ENCODE results near the gene KRTAP12-3. TPM values are rescaled to one million over a fixed set of nuclear protein-coding genes. Genes with fewer than 3 reads are reported as not detected.

Gene KRTAP12-3
- polyA plus RNA-seq, 3 donors = not detected

DNA sequence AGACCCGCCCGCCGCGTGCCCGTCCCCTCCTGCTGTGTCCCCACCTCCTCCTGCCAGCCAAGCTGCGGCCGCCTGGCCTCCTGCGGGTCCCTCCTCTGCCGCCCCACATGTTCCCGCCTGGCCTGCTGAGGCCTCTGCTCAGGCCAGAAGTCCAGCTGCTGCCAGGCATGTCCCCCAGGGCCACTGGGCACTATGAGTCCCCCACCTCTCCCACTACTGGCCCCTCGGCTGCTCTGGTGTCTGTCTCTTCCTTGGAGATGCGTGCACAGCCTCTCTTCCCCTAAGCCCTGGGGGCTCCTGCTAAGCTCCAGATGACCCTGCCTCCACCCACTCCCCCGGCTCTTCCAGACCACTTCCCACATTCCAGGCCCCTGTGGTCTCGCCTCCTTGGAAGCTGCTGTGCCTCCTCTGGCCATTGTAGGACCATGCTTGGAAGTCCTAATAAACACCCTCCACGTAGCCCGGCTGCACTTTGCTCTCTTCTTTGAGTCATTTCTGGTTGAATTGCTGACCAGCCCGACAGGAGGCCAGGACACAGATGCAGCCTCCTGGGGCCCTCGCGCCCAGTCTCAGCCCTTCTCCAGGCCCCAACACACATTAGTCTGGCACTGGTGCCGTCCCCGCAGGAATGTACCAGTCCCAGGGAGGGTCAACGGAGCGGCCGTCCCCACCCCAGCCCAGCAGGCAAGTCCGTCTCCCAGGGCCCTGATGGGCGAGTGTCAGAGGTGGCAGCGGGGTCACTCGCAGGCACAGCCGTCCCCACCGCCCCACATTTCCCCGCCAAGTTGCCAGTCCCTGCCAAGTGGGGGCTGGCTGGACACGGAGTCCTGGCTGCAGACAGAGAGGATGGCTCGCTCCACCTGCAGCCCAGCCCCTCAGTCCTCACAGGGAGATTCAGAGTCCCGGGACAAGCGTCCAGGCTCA, 40.3 kb downstream of the KRTAP12-3 start:
- DNase-seq = no peak
- intact Hi-C loops (cut with micrococcal nuclease) = no loop called here
- Mint-ChIP-seq H3K27me3 (ENCODE audit: low read depth in 3 of 3) (peaks cover 54 to 86% (median 59%) of the 10 kb centered on the region in 3 donors), H3K27ac (no peak overlapping the region), H3K9me3 (peaks cover 3 to 9% (median 6%) of the 10 kb centered on the region in 7 donors), H3K36me3 (no peaks in the 10 kb centered on the region), H3K4me1 (no peaks in the 10 kb centered on the region), H3K4me3 (peak overlapping the region in 1 of 2 donors; percentile 74)
- Histone ChIP-seq H4K20me1 (ENCODE audit: insufficient read depth, low read length) (no peaks in the 10 kb centered on the region), H3K9me3 (replicated peaks in 1 of 2; ENCODE audit: control insufficient read depth in 1 of 2, insufficient read depth in 1 of 2, low read length in 2 of 2) (peaks cover 0 to 6% of the 10 kb centered on the region in 2 donors), H3K4me2 (replicated peaks; ENCODE audit: extremely low read depth, low read length, poor library complexity, severe bottlenecking) (no peak overlapping the region), H3K79me2 (ENCODE audit: insufficient read depth, low read length) (no peaks in the 10 kb centered on the region), H2AFZ (ENCODE audit: insufficient read depth, low read depth, low read length, poor library complexity, severe bottlenecking) (no peak overlapping the region), H3K4me3 (replicated peaks in 1 of 3; ENCODE audit: low read depth in 2 of 3, low read length in 3 of 3) (no peak overlapping the region), H3K4me1 (ENCODE audit: control insufficient read depth in 1 of 2, insufficient read depth in 2 of 2, low read length in 2 of 2) (no peaks in the 10 kb centered on the region), H3K36me3 (replicated peaks in 1 of 2; ENCODE audit: control insufficient read depth in 1 of 2, insufficient read depth in 2 of 2, low read length in 2 of 2) (no peaks in the 10 kb centered on the region), H3K27ac (ENCODE audit: low read depth in 1 of 2, low read length in 2 of 2) (no peak overlapping the region), H3K27me3 (ENCODE audit: control insufficient read depth in 2 of 2, insufficient read depth in 2 of 2, low read length in 2 of 2) (peaks cover 0 to 44% of the 10 kb centered on the region in 2 donors), H3K9ac (ENCODE audit: insufficient read depth, low read length, poor library complexity, severe bottlenecking) (no peak overlapping the region)
- TF ChIP-seq, protein P1, sequence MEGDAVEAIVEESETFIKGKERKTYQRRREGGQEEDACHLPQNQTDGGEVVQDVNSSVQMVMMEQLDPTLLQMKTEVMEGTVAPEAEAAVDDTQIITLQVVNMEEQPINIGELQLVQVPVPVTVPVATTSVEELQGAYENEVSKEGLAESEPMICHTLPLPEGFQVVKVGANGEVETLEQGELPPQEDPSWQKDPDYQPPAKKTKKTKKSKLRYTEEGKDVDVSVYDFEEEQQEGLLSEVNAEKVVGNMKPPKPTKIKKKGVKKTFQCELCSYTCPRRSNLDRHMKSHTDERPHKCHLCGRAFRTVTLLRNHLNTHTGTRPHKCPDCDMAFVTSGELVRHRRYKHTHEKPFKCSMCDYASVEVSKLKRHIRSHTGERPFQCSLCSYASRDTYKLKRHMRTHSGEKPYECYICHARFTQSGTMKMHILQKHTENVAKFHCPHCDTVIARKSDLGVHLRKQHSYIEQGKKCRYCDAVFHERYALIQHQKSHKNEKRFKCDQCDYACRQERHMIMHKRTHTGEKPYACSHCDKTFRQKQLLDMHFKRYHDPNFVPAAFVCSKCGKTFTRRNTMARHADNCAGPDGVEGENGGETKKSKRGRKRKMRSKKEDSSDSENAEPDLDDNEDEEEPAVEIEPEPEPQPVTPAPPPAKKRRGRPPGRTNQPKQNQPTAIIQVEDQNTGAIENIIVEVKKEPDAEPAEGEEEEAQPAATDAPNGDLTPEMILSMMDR (IDR thresholded peaks at IDR 0.05) = no peak
- 38% methylated on average over 29 of the region's 35 CpGs for WGBS (ENCODE audit: insufficient coverage)

- no peaks in the 10 kb centered on the region for H4K20me1 ChIP-seq (ENCODE audit: insufficient read depth, low read length)
- WGBS (ENCODE audit: insufficient coverage) = 47% methylated on average over 16 of the region's 17 CpGs
- TF ChIP-seq, protein P1 (IDR thresholded peaks at IDR 0.05) = no peak
- peaks cover 3 to 55% of the 10 kb centered on the region in 2 donors for H3K27me3 ChIP-seq (ENCODE audit: control insufficient read depth in 2 of 2, insufficient read depth in 2 of 2, low read length in 2 of 2)
- H3K4me3 ChIP-seq (replicated peaks in 1 of 3; ENCODE audit: low read depth in 2 of 3, low read length in 3 of 3) = no peak overlapping the region
- H2AFZ ChIP-seq (ENCODE audit: insufficient read depth, low read depth, low read length, poor library complexity, severe bottlenecking) = no peak overlapping the region
- Mint-ChIP-seq H3K27me3 (ENCODE audit: low read depth in 3 of 3) (peaks cover 62 to 94% (median 63%) of the 10 kb centered on the region in 3 donors), H3K4me3 (peak overlapping the region in 1 of 2 donors; percentile 69), H3K4me1 (no peaks in the 10 kb centered on the region), H3K36me3 (no peaks in the 10 kb centered on the region), H3K27ac (no peak overlapping the region), H3K9me3 (peaks cover 0 to 6% (median 2%) of the 10 kb centered on the region in 7 donors)
- no peaks in the 10 kb centered on the region for H3K79me2 ChIP-seq (ENCODE audit: insufficient read depth, low read length)
- no peaks in the 10 kb centered on the region for H3K9me3 ChIP-seq (replicated peaks in 1 of 2; ENCODE audit: control insufficient read depth in 1 of 2, insufficient read depth in 1 of 2, low read length in 2 of 2)
- H3K27ac ChIP-seq (ENCODE audit: low read depth in 1 of 2, low read length in 2 of 2) = no peak overlapping the region
- H3K9ac ChIP-seq (ENCODE audit: insufficient read depth, low read length, poor library complexity, severe bottlenecking) = no peak overlapping the region
- H3K4me1 ChIP-seq (ENCODE audit: control insufficient read depth in 1 of 2, insufficient read depth in 2 of 2, low read length in 2 of 2) = no peaks in the 10 kb centered on the region
- intact Hi-C loops (cut with micrococcal nuclease) = no loop called here
- no peak overlapping the region for H3K4me2 ChIP-seq (replicated peaks; ENCODE audit: extremely low read depth, low read length, poor library complexity, severe bottlenecking)
- no peak for DNase-seq
- H3K36me3 ChIP-seq (replicated peaks in 1 of 2; ENCODE audit: control insufficient read depth in 1 of 2, insufficient read depth in 2 of 2, low read length in 2 of 2) = no peaks in the 10 kb centered on the region
These were observed 41.8 kb downstream of the KRTAP12-3 start for GRCh38 chr21:44699502-44700001.
